ENCODE data around the gene PLA2G4D. TPM values are rescaled to one million over a fixed set of nuclear protein-coding genes. Genes with fewer than 3 reads are reported as not detected.

PLA2G4D gene
- total RNA-seq, 4 donors from 2014 or later = 15.0 to 29.6 (median 24.4) TPM

DNA sequence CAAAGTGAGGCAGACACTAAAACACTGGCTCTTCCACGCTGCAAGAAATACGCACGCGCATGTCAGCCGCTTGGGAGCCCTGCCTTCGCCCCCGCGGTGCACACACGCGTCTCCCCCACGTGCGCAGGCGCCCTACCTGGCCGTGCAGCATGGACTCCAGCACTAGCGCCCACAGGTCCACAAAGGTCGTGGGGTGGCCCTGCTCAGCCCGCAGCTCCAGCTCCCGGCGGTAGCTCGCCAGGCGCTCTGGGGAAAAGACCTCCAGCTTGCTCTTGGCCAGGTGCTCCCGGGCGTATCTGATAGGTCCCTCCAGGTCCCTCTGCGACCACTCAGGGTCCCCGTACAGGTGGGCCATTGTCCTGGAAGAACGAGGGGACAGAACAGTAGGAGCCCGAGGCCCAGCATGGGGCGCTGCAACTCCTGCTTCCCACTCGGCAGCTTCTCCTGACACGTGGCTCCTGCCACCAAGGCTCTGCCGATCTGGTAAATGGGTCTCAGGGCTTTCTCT, 14.9 kb downstream of the PLA2G4D start:
- no peak overlapping the region for H3K27ac ChIP-seq
- DNase-seq (ENCODE audit: low spot score in 2 of 2) = no peak
- no peak overlapping the region for H3K4me3 ChIP-seq
- WGBS = 65% methylated on average over 25 of the region's 31 CpGs
- H3K27me3 ChIP-seq = peaks cover 3% of the 10 kb centered on the region
- H3K4me1 ChIP-seq = peaks cover 5% of the 10 kb centered on the region
- no peaks in the 10 kb centered on the region for H3K36me3 ChIP-seq
- H3K9me3 ChIP-seq = no peaks in the 10 kb centered on the region
- TF ChIP-seq CTCF (IDR thresholded peaks at IDR 0.05) (no peak), POLR2A (IDR thresholded peaks at IDR 0.05) (no peak), POLR2AphosphoS5 (IDR thresholded peaks at IDR 0.05) (no peak), EP300 (IDR thresholded peaks at IDR 0.05) (no peak)

DNA sequence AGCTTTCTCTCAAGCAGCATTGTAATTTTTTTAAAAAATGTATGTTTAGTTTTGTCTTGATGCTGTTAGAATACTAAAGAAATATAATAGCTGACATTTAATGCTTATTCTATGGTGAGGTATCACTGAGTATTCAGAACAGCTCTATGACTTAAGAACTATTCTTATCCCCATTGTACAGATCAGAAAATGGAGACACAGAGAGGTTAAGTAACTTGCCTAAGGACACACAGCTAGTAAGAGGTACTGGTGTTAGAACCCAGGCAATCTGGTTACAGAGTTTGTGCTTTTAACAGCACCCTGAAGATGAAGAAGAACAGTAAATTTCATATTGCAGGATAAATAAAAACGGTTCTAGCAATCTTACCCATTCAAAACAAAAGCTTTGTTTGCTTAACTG, 15.5 kb downstream of the PLA2G4D start:
- H3K4me3 ChIP-seq = no peak overlapping the region
- WGBS = 48% methylated on average over 1 of the region's 1 CpG
- H3K4me1 ChIP-seq = no peaks in the 10 kb centered on the region
- H3K27me3 ChIP-seq = peaks cover 3% of the 10 kb centered on the region
- TF ChIP-seq POLR2A (IDR thresholded peaks at IDR 0.05) (no peak), EP300 (IDR thresholded peaks at IDR 0.05) (no peak)
- no peaks in the 10 kb centered on the region for H3K9me3 ChIP-seq
- no peaks in the 10 kb centered on the region for H3K36me3 ChIP-seq
- no peak overlapping the region for H3K27ac ChIP-seq
- DNase-seq (ENCODE audit: low spot score in 2 of 2) = no peak

- TF ChIP-seq POLR2AphosphoS5 (IDR thresholded peaks at IDR 0.05) = no peak
- no peak for TF ChIP-seq POLR2A (IDR thresholded peaks at IDR 0.05)
- TF ChIP-seq CTCF (IDR thresholded peaks at IDR 0.05) = no peak
- no peak for TF ChIP-seq EP300 (IDR thresholded peaks at IDR 0.05)
- H3K4me1 ChIP-seq = no peaks in the 10 kb centered on the region
- H3K4me3 ChIP-seq = no peak overlapping the region
- no peaks in the 10 kb centered on the region for H3K36me3 ChIP-seq
- no peak overlapping the region for H3K27ac ChIP-seq
- WGBS = 55% methylated on average over 3 of the region's 3 CpGs
- DNase-seq (ENCODE audit: low spot score in 2 of 2) = no peak
- no peaks in the 10 kb centered on the region for H3K9me3 ChIP-seq
- no peaks in the 10 kb centered on the region for H3K27me3 ChIP-seq
These were observed 16.7 kb downstream of the PLA2G4D start for GRCh38 chr15:42077689-42078088.

DNA sequence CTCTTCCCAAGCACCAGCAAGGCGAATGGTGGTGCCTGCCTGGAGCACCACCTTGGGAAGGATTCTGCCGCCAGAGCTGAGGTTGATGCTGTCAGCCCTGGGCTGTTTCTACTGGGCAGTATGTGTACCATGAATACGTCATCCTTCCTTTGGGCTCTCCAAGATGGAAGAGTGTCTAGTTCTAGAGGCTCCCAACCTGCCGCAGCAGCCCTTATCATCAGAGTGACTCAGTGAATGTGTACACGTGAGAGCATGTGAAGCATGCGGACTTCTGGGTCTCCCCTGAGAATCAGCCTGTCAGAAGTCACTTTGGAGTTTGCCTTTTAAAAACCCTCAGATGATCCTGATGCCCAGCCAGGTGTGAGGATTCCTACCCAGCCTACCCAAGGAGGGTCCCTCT, 20.9 kb downstream of the PLA2G4D start:
- WGBS = 83% methylated on average over 3 of the region's 6 CpGs
- no peak for TF ChIP-seq CTCF (IDR thresholded peaks at IDR 0.05)
- TF ChIP-seq EP300 (IDR thresholded peaks at IDR 0.05) = no peak
- TF ChIP-seq POLR2AphosphoS5 (IDR thresholded peaks at IDR 0.05) = no peak
- TF ChIP-seq POLR2A (IDR thresholded peaks at IDR 0.05) = no peak
- Histone ChIP-seq H3K9me3 (no peaks in the 10 kb centered on the region), H3K4me1 (no peaks in the 10 kb centered on the region), H3K36me3 (no peaks in the 10 kb centered on the region), H3K27me3 (no peaks in the 10 kb centered on the region), H3K27ac (no peak overlapping the region), H3K4me3 (no peak overlapping the region)
- peak in 1 of 2 donors; percentile 11 for DNase-seq (ENCODE audit: low spot score in 2 of 2)

DNA sequence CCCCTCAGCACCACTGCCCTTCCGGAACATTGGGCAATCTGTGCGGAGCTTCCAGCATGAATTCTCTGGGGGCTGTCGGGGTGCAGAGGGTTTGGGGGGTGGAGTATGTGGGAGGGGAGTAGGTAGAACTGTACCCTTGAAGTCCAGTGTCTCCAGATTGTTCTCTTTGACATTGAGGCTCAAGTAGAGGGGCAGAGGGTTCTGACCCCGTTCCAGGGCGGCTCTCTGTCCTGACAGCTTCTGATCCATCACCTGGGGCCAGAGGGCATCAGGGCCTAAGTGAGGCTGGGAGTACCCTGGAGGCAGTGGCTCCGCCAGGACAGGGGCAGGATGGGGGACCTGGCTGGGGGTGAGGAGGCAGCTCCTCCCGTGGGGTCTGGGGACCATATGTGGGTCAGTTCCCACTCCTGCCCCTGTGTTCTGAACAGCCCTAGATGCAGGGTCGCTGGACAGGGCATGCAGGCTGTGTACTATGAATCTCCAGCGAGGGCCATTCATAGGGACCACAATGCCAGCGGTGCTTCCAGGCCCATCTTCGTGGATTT, 22.1 kb downstream of the PLA2G4D start:
- no peaks in the 10 kb centered on the region for H3K9me3 ChIP-seq
- H3K36me3 ChIP-seq = no peaks in the 10 kb centered on the region
- TF ChIP-seq POLR2AphosphoS5 (IDR thresholded peaks at IDR 0.05) (no peak), EP300 (IDR thresholded peaks at IDR 0.05) (no peak), POLR2A (IDR thresholded peaks at IDR 0.05) (no peak), CTCF (IDR thresholded peaks at IDR 0.05) (no peak)
- WGBS = 93% methylated on average over 10 of the region's 11 CpGs
- H3K4me1 ChIP-seq = no peaks in the 10 kb centered on the region
- H3K4me3 ChIP-seq = no peak overlapping the region
- no peaks in the 10 kb centered on the region for H3K27me3 ChIP-seq
- no peak overlapping the region for H3K27ac ChIP-seq
- DNase-seq (ENCODE audit: low spot score in 2 of 2) = peak; percentile 51 to 60

DNA sequence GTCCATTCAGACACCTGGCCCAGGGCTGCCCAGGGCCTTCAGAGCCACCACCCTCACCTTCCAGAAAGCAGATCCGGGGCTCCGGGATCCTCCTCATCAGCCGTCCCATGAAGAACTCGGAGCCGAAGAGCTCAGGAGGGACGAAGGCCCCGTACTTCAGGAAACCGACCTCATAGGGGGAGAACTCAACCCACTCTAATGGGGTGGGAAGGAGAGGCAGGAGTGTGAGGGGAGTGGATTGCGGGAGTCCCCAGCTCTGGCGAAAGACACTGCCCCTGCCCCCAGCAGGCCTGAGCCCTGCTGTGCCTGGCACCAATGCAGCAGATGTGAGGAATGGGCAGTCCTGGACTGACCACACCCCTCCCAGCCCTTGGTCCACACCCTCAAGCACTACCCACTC, 22.6 kb downstream of the PLA2G4D start:
- Histone ChIP-seq H3K9me3 (no peaks in the 10 kb centered on the region), H3K27ac (no peak overlapping the region), H3K4me3 (no peak overlapping the region), H3K4me1 (peaks cover 2% of the 10 kb centered on the region), H3K27me3 (no peaks in the 10 kb centered on the region), H3K36me3 (no peaks in the 10 kb centered on the region)
- 92% methylated on average over 10 of the region's 10 CpGs for WGBS
- peak; percentile 31 to 58 for DNase-seq (ENCODE audit: low spot score in 2 of 2)
- no peak for TF ChIP-seq EP300 (IDR thresholded peaks at IDR 0.05)
- no peak for TF ChIP-seq POLR2A (IDR thresholded peaks at IDR 0.05)
- TF ChIP-seq POLR2AphosphoS5 (IDR thresholded peaks at IDR 0.05) = no peak
- TF ChIP-seq CTCF (IDR thresholded peaks at IDR 0.05) = no peak

All from suprapubic skin (tissue), 4 donors.